M059J (cell line): ENCODE results near the gene ECHS1. TPM values are rescaled to one million over a fixed set of nuclear protein-coding genes. Genes with fewer than 3 reads are reported as not detected.
"Not testable (repeated sequence)": the region's sequence is repeated elsewhere in the genome, so short reads cannot be mapped to it uniquely, and the experiment has no call there.

Experiments used
- DNase-seq: peaks from one replicate; pipeline ENCODE4 v3.0.0-alpha.2; 2012; ENCODE audit warnings: low read depth
- total RNA-seq: library from RNA; depleted of rRNA; stranded (reverse); fragments of >200 nt; shearing (Covaris generic); gene quantifications from 2 replicates; pipeline ENCODE4 v1.2.3, GENCODE V29; 2014

Gene ECHS1
- total RNA-seq, 1 experiment from 2014 or later: 121 TPM

DNA sequence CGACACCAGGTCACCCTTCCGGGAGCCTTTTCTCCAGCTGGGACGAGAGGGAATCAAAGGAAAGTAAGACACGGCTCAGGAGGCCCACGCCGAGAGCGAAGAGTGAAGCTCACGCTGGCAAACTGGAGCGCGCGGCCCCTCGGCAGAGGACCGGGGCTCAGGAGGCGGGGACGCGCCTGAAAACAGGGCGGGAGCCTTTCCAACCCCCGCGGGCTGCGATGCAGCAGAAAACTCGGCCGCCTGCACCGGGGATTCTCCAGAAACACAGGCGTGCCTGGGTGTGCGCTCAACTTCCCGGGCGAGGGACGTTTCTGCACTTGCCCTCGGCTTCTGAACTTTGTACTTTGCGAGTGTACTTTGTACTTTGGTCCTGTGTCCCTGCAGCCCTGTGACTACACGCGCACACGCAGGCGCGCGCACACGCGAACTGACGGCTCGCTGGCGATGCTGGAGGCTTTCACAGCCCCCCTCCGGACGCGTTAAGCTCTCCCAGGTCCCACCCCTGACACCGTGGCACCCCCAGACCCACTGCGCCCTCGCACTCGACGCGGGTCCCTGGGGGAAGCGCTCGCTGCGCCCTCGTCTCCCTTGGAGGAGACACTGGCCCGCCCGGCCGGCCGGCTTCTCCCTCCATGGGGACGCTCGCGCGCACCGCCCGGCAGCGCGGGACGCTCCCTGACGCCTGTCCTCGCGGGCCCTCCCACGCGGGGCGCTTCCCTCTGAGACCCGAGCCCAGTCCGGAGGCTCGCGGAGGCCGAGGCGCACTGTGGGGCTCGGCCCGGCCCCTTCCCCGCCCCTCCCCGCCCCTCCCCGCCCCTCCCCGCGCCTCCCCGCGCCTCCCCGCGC, 5.3 kb upstream of the ECHS1 start:
- peak; percentile 49 for DNase-seq

- no peak for DNase-seq
Measured at GRCh38 chr10:133377818-133378250, 4.7 kb upstream of the ECHS1 start.

GRCh38 chr10:133377025-133377817, 4.1 kb upstream of the ECHS1 start:
- no peak for DNase-seq

DNA sequence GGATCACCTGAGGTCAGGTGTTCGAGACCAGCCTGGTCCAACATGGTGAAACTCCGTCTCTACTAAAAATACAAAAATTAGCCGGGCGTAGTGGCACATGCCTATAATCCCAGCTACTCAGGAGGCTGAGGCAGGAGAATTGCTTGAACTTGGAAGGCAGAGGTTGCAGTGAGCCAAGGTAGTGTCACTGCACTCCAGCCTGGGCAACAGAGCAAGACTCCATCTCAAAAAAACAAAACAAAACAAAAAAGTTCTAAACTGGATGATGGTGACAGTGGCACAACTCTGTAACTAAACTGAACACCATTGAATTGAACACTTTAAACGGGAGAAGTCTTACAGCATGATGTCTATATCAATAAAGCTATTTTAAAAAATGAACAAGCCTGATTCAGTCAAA, 3.0 kb upstream of the ECHS1 start:
- not testable (repeated sequence) for DNase-seq

- DNase-seq: no peak
Measured at GRCh38 chr10:133375357-133376115, 2.4 kb upstream of the ECHS1 start.

GRCh38 chr10:133372507-133372906, 647 bp downstream of the ECHS1 start:
- no peak for DNase-seq

DNA sequence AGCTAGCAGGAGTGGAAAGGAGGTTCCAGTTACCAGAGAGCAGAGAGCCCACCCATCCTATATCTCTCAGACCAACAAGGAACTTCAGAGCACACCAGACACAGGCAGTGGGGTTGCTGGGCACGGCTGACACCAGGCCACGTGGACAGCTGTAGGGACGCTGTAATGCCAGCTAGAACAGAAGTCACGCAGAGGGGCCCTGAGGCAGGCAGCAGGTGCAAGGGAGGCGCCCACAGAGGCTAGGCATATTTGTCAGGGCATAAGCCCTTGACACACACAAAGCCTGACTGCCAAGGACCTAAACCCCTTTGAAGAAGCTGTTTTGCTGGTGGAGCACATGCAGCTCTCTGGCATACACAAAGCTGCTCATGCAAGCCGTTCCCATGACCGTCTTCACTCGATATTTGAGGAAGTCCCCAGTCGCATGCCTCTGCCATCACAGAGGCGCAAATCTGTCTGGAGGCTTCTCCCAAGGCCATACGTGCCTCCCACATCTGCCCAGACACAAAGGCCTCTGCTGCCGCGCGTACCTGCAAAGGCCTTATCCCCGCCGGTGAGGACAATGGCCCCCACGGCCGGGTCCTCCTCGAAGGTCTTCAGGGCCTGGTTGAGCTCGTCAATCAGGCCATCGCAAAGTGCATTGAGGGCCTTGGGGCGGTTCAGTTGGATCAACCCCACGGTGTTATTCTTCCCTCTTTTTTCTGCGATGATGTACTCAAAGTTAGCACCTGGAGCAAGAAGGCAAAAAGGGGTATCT, 2.9 kb downstream of the ECHS1 start:
- DNase-seq: no peak

GRCh38 chr10:133368153-133368552, 5.0 kb downstream of the ECHS1 start:
- no peak for DNase-seq

DNA sequence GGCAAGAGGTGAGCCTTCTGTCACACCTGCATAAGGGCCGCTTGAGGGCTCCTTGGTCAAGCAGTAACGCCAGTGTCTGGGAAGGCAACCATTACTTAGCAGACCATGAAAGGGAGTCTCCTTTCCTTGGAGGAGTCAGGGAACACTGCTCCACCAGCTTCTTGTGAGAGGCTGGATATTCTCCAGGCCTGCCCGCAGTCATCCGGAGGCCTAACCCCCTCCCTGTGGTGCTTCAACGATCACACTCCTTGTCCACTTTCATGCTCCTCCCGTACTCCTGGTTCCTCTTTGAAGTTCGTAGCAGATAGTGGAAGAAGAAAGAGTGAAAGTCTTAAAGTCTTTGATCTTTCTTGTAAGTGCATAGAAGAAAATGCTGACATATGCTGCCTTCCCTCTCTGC, 5.7 kb downstream of the ECHS1 start:
- not testable (repeated sequence) for DNase-seq

GRCh38 chr10:133366751-133367150, 6.4 kb downstream of the ECHS1 start:
- no peak for DNase-seq

DNA sequence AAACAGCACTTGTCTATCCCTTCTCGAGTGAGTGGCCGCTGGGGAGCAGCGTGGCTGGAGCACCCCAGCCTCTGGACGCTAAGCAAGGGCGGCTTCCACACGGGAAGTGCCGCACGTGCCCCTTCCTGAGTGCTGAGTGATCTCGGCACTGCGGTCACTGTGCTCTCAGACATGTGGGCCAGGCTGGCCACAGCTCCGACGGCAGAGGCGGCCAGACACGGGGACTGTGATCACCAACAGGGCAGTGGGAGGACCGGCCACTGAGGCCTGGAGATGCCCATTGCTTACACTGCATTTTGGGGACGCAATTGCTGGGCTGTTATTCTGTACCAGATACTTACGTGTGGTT, 7.0 kb downstream of the ECHS1 start:
- no peak for DNase-seq

GRCh38 chr10:133365461-133366129, 7.6 kb downstream of the ECHS1 start:
- no peak for DNase-seq

DNA sequence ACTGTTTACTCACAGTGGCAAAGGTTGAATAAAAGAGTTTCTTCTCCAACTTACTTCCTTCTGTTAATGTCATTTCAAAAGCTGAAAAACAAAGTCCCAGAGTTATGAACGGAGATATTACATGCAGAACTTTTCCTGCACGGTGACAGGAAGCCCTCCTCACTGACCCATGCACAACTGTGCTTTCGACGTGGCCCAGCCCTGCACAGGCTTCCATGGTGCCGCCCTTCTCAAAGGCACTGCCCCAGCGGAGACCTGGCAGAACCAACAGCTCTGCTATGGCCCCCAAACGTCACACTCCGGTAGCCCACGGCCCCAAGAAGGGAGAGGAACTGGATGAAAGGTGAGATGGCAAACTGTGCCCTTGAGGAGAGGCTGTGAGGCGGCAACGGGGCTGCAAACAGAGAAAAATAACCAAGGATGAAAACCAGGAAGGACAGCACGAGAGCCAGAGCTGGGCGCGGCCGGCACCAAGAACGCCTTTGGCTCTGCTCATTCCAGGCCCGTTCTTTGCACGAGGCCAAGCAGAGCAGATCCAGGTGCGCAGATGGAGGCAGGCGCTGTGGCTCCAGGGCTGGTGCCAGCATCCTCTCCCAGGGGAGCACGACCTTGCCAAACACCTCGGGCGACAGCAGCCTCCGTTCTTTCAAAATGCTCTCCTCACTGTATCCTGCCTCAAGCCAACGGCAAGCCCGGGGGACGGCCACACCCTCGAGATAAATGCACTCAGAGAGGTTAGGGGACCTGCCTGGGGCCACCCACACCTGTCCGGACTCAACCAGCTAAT, 8.3 kb downstream of the ECHS1 start:
- no peak for DNase-seq

DNA sequence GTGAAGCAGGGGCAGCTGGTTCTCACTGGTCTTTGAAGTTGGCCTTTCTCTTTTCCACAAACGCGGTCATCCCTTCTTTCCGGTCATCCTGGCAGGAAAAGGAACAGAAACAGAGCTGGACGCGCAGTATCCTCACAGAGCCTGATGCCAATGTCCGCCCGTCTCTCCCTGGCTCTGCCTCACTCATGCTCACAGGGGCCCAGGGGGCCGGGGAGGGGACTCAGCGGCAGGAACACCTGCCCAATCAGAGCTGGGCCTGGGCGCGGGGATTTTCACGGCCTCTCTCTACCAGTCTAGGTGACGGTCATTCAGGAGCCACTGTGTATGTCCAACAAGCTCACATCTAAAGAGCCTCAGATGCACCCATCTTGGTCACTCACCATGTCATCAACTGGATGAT, 10.3 kb downstream of the ECHS1 start:
- no peak for DNase-seq

DNA sequence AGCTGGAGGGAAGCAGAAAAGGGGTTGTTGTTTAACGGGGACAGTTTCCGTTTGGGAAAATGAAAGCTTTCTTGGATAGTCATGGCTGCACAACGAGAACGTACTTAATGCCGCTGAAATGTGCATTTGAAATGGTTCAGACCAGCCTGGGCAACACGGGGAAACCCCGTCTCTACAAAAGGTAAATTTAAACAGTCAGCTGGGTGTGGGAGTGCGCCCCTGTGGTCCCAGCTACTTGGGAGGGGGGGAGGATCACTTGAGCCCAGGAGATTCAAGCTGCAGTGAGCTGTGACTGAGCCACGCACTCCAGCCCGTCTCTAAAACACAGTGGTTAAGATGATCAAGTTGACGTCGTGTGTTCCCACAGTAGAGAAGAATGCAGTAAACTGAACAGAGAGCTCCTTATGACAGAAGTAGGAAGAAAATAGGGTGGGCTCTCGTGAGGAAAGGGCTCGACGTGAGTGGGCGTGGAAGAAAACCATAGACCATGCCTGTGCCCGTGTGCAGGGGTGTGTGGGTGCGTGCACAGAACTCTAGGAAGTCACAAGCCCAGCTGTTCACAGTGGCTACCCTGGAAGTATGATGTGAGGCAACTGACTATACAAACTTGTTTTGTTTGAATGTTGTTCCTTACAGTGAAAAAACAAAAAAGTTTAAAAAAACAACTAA, 11.2 kb downstream of the ECHS1 start:
- no peak for DNase-seq

DNA sequence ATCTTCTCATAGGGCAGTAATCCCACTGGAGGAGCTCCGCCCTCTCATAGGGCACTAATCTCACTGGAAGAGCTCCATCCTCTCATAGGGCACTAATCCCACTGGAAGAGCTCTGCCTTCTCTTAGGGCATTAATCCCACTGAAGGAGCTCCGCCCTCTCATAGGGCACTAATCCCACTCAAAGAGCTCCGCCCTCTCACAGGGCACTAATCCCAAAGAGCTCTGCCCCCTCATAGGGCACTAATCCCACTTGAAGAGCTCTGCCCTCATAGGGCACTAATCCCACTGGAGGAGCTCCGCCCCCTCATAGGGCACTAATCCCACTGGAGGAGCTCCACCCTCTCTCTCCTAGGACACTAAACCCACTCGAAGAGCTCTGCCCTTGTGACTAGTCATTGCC, 11.9 kb downstream of the ECHS1 start:
- DNase-seq: no peak

GRCh38 chr10:133359972-133360610, 13.1 kb downstream of the ECHS1 start:
- no peak for DNase-seq

DNA sequence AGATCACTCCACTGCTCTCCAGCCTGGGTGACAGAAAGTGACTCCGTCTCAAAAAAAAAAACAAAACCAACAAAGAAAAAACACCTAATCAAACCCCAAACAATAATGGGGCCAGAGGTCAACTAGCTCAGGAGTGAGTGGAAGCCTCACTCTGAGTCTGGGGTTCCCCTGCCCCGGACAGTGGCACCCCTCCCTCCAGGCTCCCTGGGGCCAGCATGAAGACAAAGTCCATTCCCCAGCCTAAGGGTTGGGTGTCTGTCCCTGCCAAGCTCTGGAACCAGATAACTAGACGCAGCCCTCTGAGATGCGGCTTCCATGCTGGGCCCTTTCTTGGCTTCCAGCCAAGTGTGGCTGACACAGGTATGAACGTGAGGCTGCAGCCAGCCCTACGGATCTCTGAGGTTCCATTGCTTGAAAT, 13.6 kb downstream of the ECHS1 start:
- no peak for DNase-seq

GRCh38 chr10:133358925-133359310, 14.2 kb downstream of the ECHS1 start:
- no peak for DNase-seq
